SU-DHL-6 (cell line): ENCODE results near the gene ZIC3.

Source experiments
- CTCF ChIP-seq: fragments of 200-600 bp; sonication (generic); IDR thresholded peaks from one replicate; pipeline ENCODE4 v1.5.1; 2017; ENCODE audit warnings: antibody characterized with exemption, mild to moderate bottlenecking, low read length, moderate library complexity; ENCODE audit not compliant: insufficient read depth, poor library complexity, severe bottlenecking
- EZH2phosphoT487 ChIP-seq: fragments of 200-600 bp; sonication (generic), shearing (Covaris generic); conservative IDR thresholded peaks from 2 replicates; pipeline ENCODE4 v1.6.1; 2018; ENCODE audit warnings: mild to moderate bottlenecking, antibody characterized with exemption, low read length, moderate library complexity, mixed read lengths

GRCh38 chrX:137568741-137569469 is 3.0 kb downstream of the ZIC3 start:
- TF ChIP-seq CTCF: no peak
- TF ChIP-seq EZH2phosphoT487: no peak
